ENCODE results near the gene CHMP1B. TPM values are rescaled to one million over a fixed set of nuclear protein-coding genes. Genes with fewer than 3 reads are reported as not detected.

CHMP1B gene, protein sequence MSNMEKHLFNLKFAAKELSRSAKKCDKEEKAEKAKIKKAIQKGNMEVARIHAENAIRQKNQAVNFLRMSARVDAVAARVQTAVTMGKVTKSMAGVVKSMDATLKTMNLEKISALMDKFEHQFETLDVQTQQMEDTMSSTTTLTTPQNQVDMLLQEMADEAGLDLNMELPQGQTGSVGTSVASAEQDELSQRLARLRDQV
- 21.2 TPM for polyA plus RNA-seq (2012; ENCODE audit: insufficient read depth, insufficient read length)

DNA sequence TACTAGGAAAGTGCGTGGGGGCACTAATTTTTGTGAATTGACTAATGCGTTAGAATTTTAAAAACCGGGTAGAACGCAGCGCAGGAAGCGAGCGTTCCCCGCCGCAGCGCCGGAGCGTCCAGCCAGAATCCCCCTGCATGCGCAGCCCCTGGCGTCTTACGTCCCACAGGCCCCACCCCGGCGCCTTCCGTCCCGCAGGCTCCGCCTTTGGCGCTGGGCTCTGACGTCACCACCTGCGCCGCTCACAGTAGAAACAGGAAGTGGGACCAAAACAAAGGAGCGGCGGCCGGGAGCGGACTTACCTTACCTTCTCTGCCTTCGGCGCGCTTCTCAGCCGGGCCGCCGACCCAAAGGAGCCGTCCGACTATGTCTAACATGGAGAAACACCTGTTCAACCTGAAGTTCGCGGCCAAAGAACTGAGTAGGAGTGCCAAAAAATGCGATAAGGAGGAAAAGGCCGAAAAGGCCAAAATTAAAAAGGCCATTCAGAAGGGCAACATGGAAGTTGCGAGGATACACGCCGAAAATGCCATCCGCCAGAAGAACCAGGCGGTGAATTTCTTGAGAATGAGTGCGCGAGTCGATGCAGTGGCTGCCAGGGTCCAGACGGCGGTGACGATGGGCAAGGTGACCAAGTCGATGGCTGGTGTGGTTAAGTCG is at the start of gene CHMP1B:
Gene CHMP1B (plus strand): TSS at position 268 of the 660 bp plus-strand sequence. CDS start 99 bp downstream, at position 367.
- peak; percentile 94 for DNase-seq (ENCODE audit: low read depth, low spot score)
- peak within 1 kb of the TSS; percentile 100 for H3K4me3 ChIP-seq (ENCODE audit: low read length)

DNA sequence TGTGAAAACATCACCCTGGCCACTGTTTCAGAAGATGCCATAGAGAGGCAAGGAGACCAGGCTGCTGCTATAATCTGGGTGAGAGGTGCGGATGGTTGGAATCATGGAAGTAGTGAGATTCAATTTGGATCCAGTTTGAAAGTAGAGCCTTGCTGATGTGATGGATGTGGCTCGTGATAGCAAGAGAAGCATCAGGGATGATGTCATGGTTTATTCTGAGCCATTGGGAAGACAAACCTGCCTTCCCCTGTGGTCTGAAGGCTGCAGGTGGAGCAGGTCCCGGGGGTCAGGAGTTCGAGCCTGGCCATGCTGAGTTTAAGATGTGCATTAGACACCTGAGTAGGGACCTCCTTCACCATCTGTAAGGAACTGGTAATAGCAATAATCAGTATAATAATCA is 49.6 kb upstream of the CHMP1B start:
- no peak overlapping the region for H3K4me3 ChIP-seq (ENCODE audit: low read length)
- no peak for DNase-seq (ENCODE audit: low read depth, low spot score)

DNA sequence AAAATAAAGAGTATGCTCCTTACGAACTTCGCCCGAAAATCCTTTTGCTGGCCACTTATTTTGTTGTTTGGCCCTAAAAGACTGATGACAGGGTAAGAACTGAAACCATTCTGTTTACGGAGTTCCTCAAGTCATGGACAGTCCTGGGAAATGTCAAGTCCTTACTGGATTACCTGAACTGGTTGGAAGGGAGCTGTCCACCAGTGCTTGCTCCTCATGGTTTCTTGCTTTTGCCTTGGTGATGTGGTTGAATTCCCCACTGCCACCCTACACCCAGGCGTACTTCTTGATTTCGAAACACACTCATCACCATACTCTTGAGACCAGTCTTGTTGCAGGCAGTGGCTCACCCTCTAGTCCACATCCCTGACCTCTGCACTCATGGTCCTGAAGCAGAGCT is 49.1 kb upstream of the CHMP1B start:
- no peak for DNase-seq (ENCODE audit: low read depth, low spot score)
- H3K4me3 ChIP-seq (ENCODE audit: low read length), result no peak overlapping the region

DNA sequence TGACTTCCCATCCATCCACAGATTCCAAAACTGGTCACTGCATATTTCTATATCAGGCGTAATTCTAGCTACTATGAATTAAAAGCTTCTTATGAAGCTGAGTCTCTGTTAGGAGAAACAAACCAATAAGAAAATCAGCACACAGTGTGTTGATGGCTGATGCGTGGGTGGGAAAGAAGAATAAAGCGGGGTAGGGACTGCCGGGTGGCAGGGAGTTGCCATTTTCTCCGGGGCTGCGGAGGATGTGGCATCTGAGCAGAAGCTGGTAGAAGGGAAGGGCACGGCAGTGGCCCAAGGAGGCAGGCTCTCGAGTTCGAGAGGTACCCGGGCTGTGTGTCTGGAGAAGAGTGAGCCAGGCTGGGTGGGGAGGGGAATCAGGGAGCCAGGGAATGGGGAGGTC is 48.6 kb upstream of the CHMP1B start:
- H3K4me3 ChIP-seq (ENCODE audit: low read length), result no peak overlapping the region
- DNase-seq (ENCODE audit: low read depth, low spot score), result no peak

DNA sequence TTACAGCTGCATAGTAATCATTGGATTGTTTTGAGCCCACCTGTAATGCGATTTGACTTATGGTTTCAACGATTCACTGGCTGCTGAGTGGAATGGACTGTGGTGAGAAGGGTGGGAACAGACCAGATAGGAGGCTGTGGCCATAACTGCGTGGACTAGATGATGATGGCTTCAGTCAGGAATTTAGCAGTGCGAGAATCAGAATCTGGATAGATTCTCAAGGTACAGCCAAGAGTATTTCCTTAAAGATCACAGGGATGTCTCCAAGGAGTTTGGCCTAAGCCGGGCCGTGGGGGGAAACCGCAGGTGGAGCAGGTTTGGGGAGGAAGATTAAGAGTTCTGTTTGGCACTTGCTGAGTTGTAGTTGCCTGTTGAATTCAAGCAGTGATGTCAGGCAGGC is 44.0 kb upstream of the CHMP1B start:
- no peak for DNase-seq (ENCODE audit: low read depth, low spot score)
- no peak overlapping the region for H3K4me3 ChIP-seq (ENCODE audit: low read length)

DNA sequence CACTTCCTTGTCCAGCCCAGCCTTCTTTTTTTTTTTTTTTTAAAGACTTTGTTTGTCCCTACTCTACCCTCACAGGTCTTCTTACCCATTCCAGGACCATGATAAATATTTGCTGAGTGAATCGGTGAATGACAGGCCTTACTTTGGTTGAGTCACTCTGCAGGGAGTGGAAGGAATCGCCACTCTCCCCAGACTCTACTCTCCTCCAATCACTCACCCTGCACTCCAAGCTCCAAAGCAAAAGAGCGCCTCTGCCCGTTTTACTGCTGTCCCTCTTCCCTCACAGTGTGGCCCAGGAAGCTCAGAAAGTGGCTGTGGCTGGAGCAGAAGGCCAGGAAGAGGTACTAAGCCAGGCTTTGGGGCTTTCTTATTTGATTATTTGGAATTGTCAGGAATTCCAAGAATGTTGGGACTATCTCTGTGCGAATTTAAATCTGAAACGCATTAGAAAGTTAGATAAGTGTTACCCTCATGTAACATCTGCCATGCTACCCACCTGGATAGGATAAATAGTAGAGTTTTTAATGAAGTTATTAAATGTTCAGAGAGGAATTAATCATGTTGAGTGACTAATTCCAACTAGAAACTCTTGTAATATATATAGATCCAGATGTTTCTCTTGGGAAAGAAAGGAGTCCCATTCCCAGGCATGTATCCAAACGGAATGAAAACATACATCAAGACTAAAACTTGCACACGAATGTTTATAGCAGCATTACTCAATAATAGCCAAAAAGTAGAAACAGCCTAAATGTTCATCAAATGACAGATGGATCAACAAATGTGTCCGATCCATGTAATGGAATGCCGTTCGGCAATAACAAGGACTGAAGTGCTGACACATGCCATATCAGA is 43.0 kb upstream of the CHMP1B start:
- DNase-seq (ENCODE audit: low read depth, low spot score), result no peak

DNA sequence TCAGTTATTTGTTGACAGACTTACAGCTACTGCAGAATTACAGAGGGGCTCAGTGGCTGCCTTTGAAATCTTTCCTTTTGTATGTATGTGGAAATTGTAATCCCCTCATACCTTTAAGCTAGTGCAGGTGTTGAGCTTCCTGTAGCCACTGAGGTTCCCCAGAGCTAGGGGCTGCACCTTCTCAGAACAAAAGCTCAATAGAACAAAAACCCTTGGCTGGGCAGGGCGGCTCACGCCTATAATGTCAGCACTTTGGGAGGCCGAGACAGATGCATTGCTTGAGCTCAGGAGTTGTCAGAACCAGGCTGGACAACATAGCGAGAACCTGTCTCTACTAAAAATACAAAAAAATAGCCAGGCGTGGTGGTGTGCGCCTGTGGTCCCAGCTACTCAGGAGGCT is 41.3 kb upstream of the CHMP1B start:
- H3K4me3 ChIP-seq (ENCODE audit: low read length), result no peak overlapping the region
- DNase-seq (ENCODE audit: low read depth, low spot score), result no peak

More for the DNA sequence above, 43.0 kb upstream of the CHMP1B start:
- H3K4me3 ChIP-seq (ENCODE audit: low read length), result no peak overlapping the region

DNA sequence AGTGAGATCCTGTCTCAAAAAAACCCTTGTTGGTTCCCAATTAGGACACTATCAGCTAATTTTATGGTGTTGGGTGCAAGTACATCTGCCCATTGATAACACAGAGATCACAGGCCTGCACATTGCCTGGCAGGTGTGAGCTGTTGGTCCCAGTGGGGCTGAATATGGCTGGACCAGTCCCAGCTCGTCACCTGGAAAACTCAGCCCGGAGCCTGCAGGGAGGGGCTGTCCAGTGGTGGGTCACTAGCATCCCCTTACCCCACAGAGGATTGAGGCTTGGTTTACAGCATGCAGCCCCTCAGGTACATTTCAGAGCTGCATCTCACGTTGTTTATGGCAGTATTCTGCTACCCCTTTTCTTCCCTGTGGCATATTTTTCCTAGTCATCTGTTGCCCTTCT is 40.8 kb upstream of the CHMP1B start:
- no peak overlapping the region for H3K4me3 ChIP-seq (ENCODE audit: low read length)
- DNase-seq (ENCODE audit: low read depth, low spot score), result no peak

DNA sequence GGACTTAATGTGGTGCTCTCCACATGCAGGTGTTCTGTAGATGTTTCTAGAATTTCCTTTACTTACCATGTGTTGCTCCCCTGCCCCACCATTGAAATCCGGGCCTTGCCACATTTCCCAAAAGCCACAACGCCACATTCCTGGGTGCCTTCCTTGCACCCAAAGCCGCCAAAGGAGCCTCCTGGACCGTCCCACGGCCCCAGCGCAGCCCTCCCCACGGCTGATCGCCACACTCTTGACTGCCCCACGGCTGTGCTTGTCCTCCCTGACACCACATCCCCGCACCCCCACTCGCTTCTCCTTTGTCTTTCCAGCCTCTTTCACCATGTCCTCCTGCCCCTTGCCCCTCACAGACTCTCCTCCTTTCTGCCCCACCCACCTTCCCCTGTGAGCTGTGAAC is 40.2 kb upstream of the CHMP1B start:
- no peak for DNase-seq (ENCODE audit: low read depth, low spot score)
- H3K4me3 ChIP-seq (ENCODE audit: low read length), result no peak overlapping the region

DNA sequence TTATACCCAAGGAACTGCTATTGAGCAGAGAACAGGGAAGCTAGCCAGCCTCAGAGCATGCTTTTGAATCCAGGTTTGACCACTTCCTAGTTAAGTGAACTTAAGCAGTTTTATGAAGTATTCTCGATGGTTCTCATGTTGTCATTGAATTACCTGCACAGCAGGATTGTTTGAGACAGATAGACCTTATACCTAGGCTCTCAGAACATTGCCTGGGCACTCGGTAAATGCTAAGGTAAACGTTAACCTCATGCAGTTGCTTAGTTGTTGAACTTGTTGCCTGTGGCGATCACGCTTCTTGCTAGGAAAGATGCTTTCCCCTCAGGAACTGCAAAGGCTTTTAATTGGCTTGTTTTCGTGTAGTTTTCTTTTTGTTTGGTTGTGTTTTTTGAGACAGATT is 34.0 kb upstream of the CHMP1B start:
- no peak overlapping the region for H3K4me3 ChIP-seq (ENCODE audit: low read length)
- DNase-seq (ENCODE audit: low read depth, low spot score), result no peak

DNA sequence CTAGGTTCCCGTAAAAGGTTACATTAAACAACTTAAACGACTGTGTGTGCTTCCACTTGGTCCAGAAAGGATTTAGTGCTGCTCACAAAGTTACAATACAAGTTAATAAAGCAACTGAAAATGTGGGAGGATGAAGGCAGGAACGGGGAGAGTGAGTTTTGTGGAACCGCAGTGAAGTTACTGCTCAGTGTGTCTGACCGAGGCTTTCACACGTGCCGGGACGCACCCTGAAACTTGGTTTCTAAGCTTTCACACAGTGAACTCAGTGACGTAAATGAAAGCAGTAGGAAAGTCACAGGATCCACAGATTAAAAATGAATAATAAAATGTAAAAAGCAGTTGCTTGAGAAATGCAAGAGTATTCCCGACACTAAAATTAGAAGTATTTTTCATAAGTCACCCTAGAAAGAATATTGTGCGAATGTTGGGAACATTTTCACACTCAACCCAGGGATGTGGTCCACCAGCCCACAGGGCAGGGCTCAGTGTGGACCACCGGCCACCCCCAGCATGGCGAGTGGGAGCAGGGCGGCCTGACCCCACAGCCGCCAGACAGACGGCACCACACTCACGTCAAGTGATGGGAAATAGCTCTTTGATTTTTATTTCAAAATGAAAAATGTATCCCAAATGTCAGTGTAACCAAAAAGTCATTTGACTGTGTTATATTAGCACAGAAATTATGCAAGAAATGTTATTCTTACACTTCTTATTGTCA is 32.6 kb upstream of the CHMP1B start:
- DNase-seq (ENCODE audit: low read depth, low spot score), result no peak
- no peak overlapping the region for H3K4me3 ChIP-seq (ENCODE audit: low read length)

DNA sequence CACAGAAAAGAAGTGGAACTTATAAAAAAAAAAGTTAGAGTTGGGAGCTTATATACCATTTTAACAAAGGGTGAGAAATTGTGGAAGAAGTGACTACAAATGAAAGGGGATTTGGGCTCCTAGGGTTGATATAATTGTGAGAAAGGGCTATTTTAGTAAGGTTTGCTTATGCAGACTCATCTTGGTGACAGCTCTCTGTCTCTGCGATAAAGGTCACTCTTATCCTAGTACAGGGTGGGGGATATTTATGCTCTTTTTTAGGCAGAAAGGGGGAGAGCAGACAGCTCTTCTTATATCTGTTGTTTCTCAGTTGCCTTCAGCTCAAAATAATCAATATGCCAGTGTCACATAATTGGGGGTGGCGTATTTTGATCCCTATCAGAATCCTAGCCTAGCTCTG is 31.3 kb upstream of the CHMP1B start:
- no peak overlapping the region for H3K4me3 ChIP-seq (ENCODE audit: low read length)
- DNase-seq (ENCODE audit: low read depth, low spot score), result no peak

DNA sequence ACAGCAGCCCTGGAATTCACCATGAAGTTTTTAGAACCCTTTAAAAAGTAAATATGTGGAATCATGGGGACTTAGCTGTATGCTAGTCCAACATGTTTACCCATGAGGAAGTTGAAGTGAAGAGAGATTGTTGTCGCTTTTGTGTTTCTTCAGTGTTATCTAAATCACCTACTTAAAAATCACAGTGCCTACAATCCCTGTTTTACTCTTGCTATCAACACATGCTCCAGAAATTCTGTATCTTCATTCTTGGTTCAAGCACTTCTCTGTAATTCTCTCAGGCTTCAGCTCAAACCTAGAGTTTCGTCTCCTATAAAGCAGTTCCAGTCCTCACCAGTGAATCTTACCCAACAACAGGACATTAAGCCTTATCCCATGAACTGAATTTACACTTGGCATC is 30.5 kb upstream of the CHMP1B start:
- H3K4me3 ChIP-seq (ENCODE audit: low read length), result no peak overlapping the region
- DNase-seq (ENCODE audit: low read depth, low spot score), result no peak

DNA sequence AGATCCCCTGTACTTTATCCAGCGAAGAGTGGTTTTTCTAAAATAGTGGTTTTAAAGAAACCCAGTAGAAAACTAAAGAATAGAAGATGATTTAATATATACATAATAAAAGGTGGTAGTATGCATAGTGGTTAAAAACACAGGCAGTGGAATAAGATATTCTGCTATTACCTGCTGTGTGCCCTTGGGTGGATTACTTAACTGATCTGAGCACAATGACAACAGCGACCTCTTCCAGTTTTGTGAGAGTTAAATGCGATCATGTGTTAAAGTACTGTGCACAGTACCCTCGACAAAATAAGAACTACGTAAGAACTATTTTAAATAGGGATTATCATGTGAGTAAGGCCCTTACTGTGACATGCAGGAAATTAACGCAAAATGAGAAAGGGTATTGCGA is 30.0 kb upstream of the CHMP1B start:
- H3K4me3 ChIP-seq (ENCODE audit: low read length), result no peak overlapping the region
- no peak for DNase-seq (ENCODE audit: low read depth, low spot score)

DNA sequence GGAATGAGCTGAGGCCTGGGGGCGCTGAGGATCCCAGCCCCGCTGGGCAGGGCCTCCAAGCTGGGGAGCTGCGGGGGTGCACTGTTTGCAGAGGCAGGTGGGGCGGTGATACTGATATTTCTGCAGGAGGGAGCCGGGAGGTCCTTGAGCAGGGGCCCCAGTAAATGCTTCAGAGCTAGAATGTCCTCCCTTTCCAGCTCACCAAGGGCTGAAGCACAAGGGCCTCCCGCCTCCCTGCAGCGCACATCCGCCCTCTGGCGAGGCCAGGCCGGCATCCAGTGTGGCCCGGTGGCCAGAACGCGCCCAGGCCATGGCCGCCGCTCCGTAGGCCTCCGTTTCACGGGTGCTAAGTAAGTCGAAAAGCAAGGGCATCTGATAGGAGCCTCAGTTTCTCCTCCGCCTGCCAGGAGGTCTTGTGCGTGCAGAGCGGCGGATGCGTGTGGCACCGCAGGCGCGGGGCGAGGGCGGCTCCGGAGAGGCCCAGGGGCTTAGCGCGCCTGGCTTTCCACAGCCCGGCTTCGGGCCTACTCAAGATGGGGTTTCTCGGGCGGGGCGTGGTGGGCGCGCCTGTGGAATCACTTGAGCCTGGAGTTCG is 29.5 kb upstream of the CHMP1B start:
- DNase-seq (ENCODE audit: low read depth, low spot score), result no peak
- no peak overlapping the region for H3K4me3 ChIP-seq (ENCODE audit: low read length)

DNA sequence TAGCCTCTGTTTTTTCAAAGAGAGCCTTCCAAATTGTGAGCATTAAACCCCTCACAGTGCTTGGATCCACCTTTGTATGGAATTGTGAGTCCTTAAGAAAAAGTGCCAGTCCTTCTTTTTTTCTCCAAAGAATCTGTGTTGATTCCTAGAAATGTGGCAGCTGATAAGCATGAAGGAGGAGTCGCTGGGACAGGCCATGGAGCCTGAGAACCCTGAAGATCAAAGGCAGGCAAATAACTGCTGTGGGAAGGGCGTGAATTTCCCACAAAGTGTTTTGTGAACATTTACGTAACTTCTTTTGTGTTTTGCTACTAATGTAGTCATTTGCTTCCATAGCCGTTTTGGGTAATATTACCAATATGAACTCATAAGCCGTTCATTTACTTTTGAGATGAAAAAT is 27.7 kb upstream of the CHMP1B start:
- no peak for DNase-seq (ENCODE audit: low read depth, low spot score)
- H3K4me3 ChIP-seq (ENCODE audit: low read length), result no peak overlapping the region

DNA sequence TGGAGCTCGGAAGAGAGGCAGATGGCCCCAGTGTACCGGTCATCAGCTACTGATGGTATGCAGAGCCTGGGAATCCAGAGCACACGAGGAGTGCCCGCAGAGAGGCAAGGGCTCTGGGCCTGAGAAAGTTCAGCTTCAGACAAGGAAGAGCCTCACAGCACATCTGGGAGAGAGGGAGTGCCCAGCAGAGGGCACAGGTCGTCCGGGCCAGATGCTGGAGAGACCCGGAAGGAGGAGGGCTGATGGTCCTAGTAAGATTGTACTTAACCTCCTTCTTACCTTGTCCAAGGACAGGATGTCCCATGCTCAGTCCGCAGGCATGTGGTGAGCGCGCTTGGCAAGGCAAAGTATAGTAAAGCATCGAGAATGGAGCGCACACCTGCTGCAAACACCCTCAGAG is 24.4 kb upstream of the CHMP1B start:
- H3K4me3 ChIP-seq (ENCODE audit: low read length), result no peak overlapping the region
- no peak for DNase-seq (ENCODE audit: low read depth, low spot score)

DNA sequence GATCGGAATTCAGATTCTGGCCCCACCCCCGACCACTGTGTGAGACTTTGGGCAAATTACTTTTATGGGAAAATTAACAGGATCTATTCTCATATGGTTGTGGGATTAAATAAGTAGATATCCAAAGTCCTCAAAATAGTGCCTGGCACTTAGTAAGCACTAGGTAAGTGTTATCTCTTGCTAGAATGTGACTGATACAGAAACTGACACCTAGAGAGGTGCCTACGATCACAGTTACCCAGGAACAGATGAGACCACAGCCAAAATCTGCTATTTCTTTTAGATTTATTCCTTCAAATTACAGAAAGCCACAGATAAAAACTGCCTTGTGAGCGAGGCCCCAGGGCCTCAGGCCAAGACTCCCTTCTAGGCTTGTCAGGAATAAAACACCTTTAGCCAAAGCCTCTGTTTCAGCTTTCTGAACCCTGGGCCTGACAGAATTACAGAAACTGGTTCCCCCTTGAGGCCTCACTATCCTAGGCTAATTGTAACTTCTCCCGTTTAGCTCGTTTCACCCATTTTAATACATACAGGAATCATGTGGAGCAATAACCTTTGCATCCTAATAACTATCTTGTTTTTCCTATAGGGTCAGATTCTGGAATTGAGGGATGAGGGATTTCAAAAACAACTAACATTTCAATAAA is 22.3 kb upstream of the CHMP1B start:
- no peak overlapping the region for H3K4me3 ChIP-seq (ENCODE audit: low read length)
- no peak for DNase-seq (ENCODE audit: low read depth, low spot score)

DNA sequence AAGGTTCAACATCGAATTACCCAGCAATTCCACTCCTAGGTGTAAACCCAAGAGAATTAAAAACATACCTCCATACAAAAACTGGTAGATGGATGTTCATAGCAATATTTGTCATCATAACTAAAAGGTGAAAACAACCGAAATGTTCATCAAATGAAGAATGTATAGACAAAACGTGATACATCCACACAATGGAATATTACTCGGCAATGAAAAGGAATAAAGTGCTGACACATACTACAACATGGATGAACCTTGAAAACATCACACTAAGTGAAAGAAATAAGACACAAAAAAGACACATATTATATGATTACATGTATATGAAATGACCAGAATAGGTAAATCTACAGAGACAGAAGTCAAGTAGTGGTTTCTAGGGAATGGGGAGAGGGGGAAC is 20.6 kb upstream of the CHMP1B start:
- DNase-seq (ENCODE audit: low read depth, low spot score), result no peak

More for the DNA sequence above, 20.6 kb upstream of the CHMP1B start:
- H3K4me3 ChIP-seq (ENCODE audit: low read length), result no peak overlapping the region

Measured in Jurkat, Clone E6-1 (cell line).